ENCODE measurements around the gene HDAC9. TPM values are rescaled to one million over a fixed set of nuclear protein-coding genes. Genes with fewer than 3 reads are reported as not detected.

Gene HDAC9
- total RNA-seq, 1 experiment from 2014 or later: 7.7 TPM

- H3K27me3 Mint-ChIP-seq (ENCODE audit: low read depth): no peaks in the 10 kb centered on the region
Measured at GRCh38 chr7:18756378-18757050, 261.0 kb downstream of the HDAC9 start.

More at GRCh38 chr7:18756378-18757050, 261.0 kb downstream of the HDAC9 start:
- no peak overlapping the region for H3T11ph ChIP-seq (ENCODE audit: low read length)
- no peaks in the 10 kb centered on the region for H3K23me2 ChIP-seq (ENCODE audit: insufficient read length, low read depth, low read length, poor library complexity, severe bottlenecking)
- H4K8ac ChIP-seq (replicated peaks; ENCODE audit: insufficient read length, low read depth, low read length): no peak overlapping the region
- no peaks in the 10 kb centered on the region for H3K9me3 Mint-ChIP-seq
- no peak overlapping the region for H3K27ac ChIP-seq (ENCODE audit: insufficient read length, low read depth, low read length)
- no peaks in the 10 kb centered on the region for H3K79me1 ChIP-seq (ENCODE audit: insufficient read depth, low read depth, low read length, poor library complexity, severe bottlenecking)
- no peaks in the 10 kb centered on the region for H3K36me3 Mint-ChIP-seq (ENCODE audit: insufficient read depth in 1 of 3, low read depth in 3 of 3)
- no peak overlapping the region for H2BK20ac ChIP-seq (ENCODE audit: low read depth, low read length, poor library complexity, severe bottlenecking)
- H3K4me2 ChIP-seq (ENCODE audit: insufficient read depth, insufficient read length, low read length): no peak overlapping the region
- H3K4me1 ChIP-seq (ENCODE audit: insufficient read depth, low read length): no peaks in the 10 kb centered on the region
- no peak overlapping the region for H2BK15ac ChIP-seq (ENCODE audit: low read depth, low read length)
- no peaks in the 10 kb centered on the region for H3K27me3 ChIP-seq (ENCODE audit: insufficient read depth, low read length)
- no peak overlapping the region for H3K4me3 Mint-ChIP-seq
- TF ChIP-seq CTCF (conservative IDR thresholded peaks at IDR 0.05): no peak
- no peak overlapping the region for H3K18ac ChIP-seq (ENCODE audit: insufficient read length, low read depth, low read length)
- no peak overlapping the region for H2BK120ac ChIP-seq (ENCODE audit: low read depth, low read length, poor library complexity, severe bottlenecking)
- H3K4me1 Mint-ChIP-seq: peaks cover 3 to 4% of the 10 kb centered on the region in 2 experiments; a peak in 2 of 4 replicates
- no peaks in the 10 kb centered on the region for H3K9me3 ChIP-seq (ENCODE audit: control insufficient read depth, low read depth, low read length)
- no peak overlapping the region for H3K9ac ChIP-seq (ENCODE audit: extremely low read depth, insufficient read length, low read length)
- H2AFZ ChIP-seq (ENCODE audit: low read length): no peak overlapping the region
- H3K27ac Mint-ChIP-seq: no peak overlapping the region
- DNase-seq: no peak
- WGBS (ENCODE audit: extremely low coverage, insufficient read length, low lambda C conversion rate): no CpG with 5 or more reads among the region's 6 CpGs
- no peak overlapping the region for H2BK12ac ChIP-seq (ENCODE audit: insufficient read length, low read depth, low read length)
- no peak overlapping the region for H3K4ac ChIP-seq (ENCODE audit: low read depth, low read length)
- no peak overlapping the region for H2AK5ac ChIP-seq (ENCODE audit: insufficient read length, low read length)
- H2BK5ac ChIP-seq (ENCODE audit: insufficient read length, low read length): no peak overlapping the region
- H3K56ac ChIP-seq (ENCODE audit: insufficient read length, low read depth, low read length): no peak overlapping the region
- H4K91ac ChIP-seq (ENCODE audit: insufficient read length, low read depth, low read length): no peak overlapping the region
- H3K14ac ChIP-seq (ENCODE audit: insufficient read depth, low read length): no peak overlapping the region
- H3K23ac ChIP-seq (ENCODE audit: insufficient read length, low read depth, low read length): no peak overlapping the region
- no peak overlapping the region for H4K5ac ChIP-seq (ENCODE audit: insufficient read length, low read depth, low read length)
- no peaks in the 10 kb centered on the region for H4K20me1 ChIP-seq (ENCODE audit: control insufficient read depth, insufficient read depth, insufficient read length)
- H3K79me2 ChIP-seq (ENCODE audit: insufficient read depth, low read length): no peaks in the 10 kb centered on the region

All from H9 (cell line).